ENCODE data around the gene ZNF777. TPM values are rescaled to one million over a fixed set of nuclear protein-coding genes. Genes with fewer than 3 reads are reported as not detected.
A peak's percentile ranks its signal among the peaks of the same experiment; 100 is the strongest.

Gene ZNF777
- total and polyA plus RNA-seq, 9 of the 15 experiments (the other 6 are each of a cell fraction or from before 2014, with no cell fraction given): 0.11 to 32.6 (median 9.0) TPM

- no peak for TF ChIP-seq TAF7 (tag; IDR thresholded peaks at IDR 0.05)
- TF ChIP-seq ZNF511 (CRISPR knock-in tag; IDR thresholded peaks at IDR 0.05): no peak; the same call in 1 of the 2 replicates
- peak; percentile 100 for TF ChIP-seq RBM25 (IDR thresholded peaks at IDR 0.05; ENCODE audit: low read depth, low read length, severe bottlenecking)
- no peak for TF ChIP-seq RBM34 (IDR thresholded peaks at IDR 0.05; ENCODE audit: borderline replicate concordance, insufficient read depth, low read length)
- TF ChIP-seq ESRRA (IDR thresholded peaks at IDR 0.05; ENCODE audit: borderline replicate concordance, low read depth): peak; percentile 60; the same call in 1 of the 2 replicates
- peak; percentile 71 for TF ChIP-seq JUND (IDR thresholded peaks at IDR 0.05; ENCODE audit: borderline replicate concordance, low read depth, low read length)
- peak; percentile 8; the same call in 1 of the 3 replicates for TF ChIP-seq JUND (tag; IDR thresholded peaks at IDR 0.05; ENCODE audit: borderline replicate concordance, low read depth, low read length)
- TF ChIP-seq IRF9 (tag; IDR thresholded peaks at IDR 0.05): no peak
- TF ChIP-seq PTRF (tag; IDR thresholded peaks at IDR 0.05): no peak
- TF ChIP-seq SOX6 (IDR thresholded peaks at IDR 0.05): 0 out of 2 replicates have a peak, but pooled peaks have one; percentile 30
- peak; percentile 47; the same call in 1 of the 2 replicates for TF ChIP-seq ZNF121 (CRISPR knock-in tag; conservative IDR thresholded peaks at IDR 0.05)
- no peak for TF ChIP-seq CBX5 (IDR thresholded peaks at IDR 0.05; ENCODE audit: borderline replicate concordance, low read depth)
- no peak for TF ChIP-seq KLF13 (tag; IDR thresholded peaks at IDR 0.05; ENCODE audit: borderline replicate concordance, low read depth)
- no peak for TF ChIP-seq HDAC2 (IDR thresholded peaks at IDR 0.05)
- no peak for TF ChIP-seq MAFF (IDR thresholded peaks at IDR 0.05; ENCODE audit: low read length)
- no peak for TF ChIP-seq SIRT6 (IDR thresholded peaks at IDR 0.05; ENCODE audit: low read depth, low read length)
- no peak for TF ChIP-seq NUFIP1 (IDR thresholded peaks at IDR 0.05; ENCODE audit: partially characterized antibody)
- no peak for TF ChIP-seq SIX5 (IDR thresholded peaks at IDR 0.05; ENCODE audit: borderline replicate concordance in 1 of 2, insufficient read depth in 1 of 2, low read depth in 1 of 2, low read length in 2 of 2)
- no peak for TF ChIP-seq HDAC3 (IDR thresholded peaks at IDR 0.05; ENCODE audit: borderline replicate concordance, partially characterized antibody)
- TF ChIP-seq BCLAF1 (IDR thresholded peaks at IDR 0.05; ENCODE audit: borderline replicate concordance in 1 of 2, control insufficient read depth in 1 of 2, low read depth in 2 of 2, low read length in 1 of 2): 0 out of 4 replicates have a peak, but pooled peaks of 1 of the 2 experiments have one; percentile 45
- TF ChIP-seq POLR2B (IDR thresholded peaks at IDR 0.05; ENCODE audit: low read depth, partially characterized antibody): no peak
- no peak for TF ChIP-seq PTTG1 (tag; IDR thresholded peaks at IDR 0.05; ENCODE audit: low read depth)
- no peak for TF ChIP-seq ZNF140 (CRISPR knock-in tag; IDR thresholded peaks at IDR 0.05)
Measured at GRCh38 chr7:149497467-149498261, 36.8 kb upstream of the ZNF777 start, which contains the start of gene ZNF746 (continued).

Measured in K562 (cell line).